AG04449 (cell line): ENCODE measurements around the gene CRYAA.

Source experiments
- CTCF ChIA-PET: fragments of 350-600 bp; formaldehyde crosslinking; extraction: SDS; loops from one replicate; lab custom pipeline; 2021; ENCODE audit warnings: antibody characterized with exemption; lab: Yijun Ruan, JAX
- POLR2A ChIA-PET: fragments of 400-600, 350-600 bp; formaldehyde crosslinking; extraction: SDS; loops from one replicate; lab custom pipeline; 2020; ENCODE audit warnings: antibody characterized with exemption, inconsistent platforms; lab: Yijun Ruan, JAX
- DNase-seq: peaks from one replicate; pipeline ENCODE4 v3.0.0-alpha.2; 2010; ENCODE audit warnings: low read depth, low spot score
- H3K4me3 ChIP-seq: 2 replicates; pipeline ENCODE4 v1.5.1; 2011; ENCODE audit warnings: low read depth, mild to moderate bottlenecking, control low read depth, low read length
- TF ChIP-seq, protein P1 (sequence below): IDR thresholded peaks from one replicate; pipeline ENCODE4 v1.5.1; 2011; ENCODE audit warnings: mild to moderate bottlenecking, moderate library complexity, low read length, control low read depth, inconsistent platforms; ENCODE audit not compliant: insufficient read depth; ENCODE audit errors: missing control alignments

The CRYAA gene

DNA sequence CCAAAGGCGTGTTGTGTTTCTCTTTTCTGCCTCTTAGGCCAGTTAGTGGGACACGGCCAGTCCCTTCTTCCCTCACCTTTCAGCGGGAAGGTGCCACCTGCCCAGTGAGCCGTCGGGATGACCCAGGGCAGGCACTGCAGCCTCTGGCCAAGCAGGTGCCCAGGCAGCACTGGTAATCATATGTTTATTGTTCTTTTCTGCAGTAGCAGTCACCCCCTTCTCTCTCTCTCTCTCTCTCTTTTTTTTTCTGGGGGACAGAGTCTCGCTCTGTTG lies 38.2 kb downstream of the CRYAA start:
- TF ChIP-seq, protein P1, sequence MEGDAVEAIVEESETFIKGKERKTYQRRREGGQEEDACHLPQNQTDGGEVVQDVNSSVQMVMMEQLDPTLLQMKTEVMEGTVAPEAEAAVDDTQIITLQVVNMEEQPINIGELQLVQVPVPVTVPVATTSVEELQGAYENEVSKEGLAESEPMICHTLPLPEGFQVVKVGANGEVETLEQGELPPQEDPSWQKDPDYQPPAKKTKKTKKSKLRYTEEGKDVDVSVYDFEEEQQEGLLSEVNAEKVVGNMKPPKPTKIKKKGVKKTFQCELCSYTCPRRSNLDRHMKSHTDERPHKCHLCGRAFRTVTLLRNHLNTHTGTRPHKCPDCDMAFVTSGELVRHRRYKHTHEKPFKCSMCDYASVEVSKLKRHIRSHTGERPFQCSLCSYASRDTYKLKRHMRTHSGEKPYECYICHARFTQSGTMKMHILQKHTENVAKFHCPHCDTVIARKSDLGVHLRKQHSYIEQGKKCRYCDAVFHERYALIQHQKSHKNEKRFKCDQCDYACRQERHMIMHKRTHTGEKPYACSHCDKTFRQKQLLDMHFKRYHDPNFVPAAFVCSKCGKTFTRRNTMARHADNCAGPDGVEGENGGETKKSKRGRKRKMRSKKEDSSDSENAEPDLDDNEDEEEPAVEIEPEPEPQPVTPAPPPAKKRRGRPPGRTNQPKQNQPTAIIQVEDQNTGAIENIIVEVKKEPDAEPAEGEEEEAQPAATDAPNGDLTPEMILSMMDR: no peak
- ChIA-PET CTCF (interaction anchor here (1.2 kb wide), 1 partner anchor 439 kb away, joined by 3 read pairs; no protein-coding TSS in a partner anchor), POLR2A (no interaction called here)
- no peak for DNase-seq
- H3K4me3 ChIP-seq: no peak overlapping the region

DNA sequence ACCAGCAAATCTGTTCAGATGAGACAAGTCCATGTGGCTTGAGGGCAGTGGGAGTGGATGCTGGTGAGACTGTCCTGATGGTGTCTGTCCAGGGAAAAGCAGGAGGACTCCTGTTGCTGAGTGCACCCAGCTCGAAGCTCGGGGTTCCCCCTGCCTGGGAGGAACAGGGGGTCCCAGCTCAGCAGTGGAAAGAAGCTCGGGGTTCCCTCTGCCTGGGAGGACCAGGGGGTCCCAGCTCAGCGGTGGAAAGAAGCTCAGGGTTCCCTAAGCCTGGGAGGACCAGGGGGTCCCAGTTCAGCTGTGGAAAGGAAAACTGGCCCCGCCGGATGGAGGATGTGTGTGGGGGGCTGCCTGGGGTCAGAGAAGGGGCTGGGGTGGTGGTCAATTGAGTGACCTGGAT lies 39.1 kb downstream of the CRYAA start:
- ChIA-PET CTCF (interaction anchor here (1.2 kb wide), 1 partner anchor 438 kb away, joined by 3 read pairs; no protein-coding TSS in a partner anchor), POLR2A (no interaction called here)
- TF ChIP-seq, protein P1: no peak
- H3K4me3 ChIP-seq: no peak overlapping the region
- DNase-seq: no peak

DNA sequence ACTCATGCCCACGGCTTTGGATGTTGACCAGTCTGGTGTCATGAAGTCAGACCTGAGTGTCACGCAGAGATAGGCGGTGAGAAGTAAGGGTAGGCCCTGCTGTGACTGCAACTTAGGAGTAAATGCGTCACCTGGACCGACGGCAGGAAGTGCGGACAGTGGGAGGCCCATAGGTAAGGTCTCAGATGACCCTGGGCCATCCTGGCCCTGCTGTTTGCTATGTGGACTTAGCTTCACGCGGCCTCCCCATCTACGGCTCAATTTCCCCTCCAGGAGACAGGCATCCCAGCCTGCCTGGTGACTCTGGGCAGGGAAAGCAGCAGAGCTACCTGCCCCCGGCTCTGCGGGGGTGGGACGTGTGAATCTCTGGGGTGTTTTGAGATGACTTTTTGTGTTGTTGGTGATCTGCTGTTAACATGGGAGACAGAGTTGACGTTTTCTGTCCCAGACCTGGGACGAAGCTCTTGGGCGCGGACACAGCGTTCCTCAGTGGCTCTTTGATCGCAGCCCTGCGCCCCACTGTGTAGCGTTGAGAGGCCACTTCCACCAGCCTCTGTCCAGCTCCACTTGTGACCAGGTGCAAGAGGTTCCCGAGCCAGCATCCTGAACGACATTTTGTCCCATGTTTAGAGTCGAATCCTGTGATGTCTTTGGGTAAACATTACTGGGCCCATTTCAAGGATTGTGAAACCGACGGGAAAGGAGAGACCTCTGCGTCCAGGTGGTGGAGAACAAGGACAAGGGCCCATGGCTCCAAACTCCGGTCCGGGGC lies 39.9 kb downstream of the CRYAA start:
- no peak overlapping the region for H3K4me3 ChIP-seq
- CTCF ChIA-PET: interaction anchor here (1.5 kb wide), 1 partner anchor 55 kb away, joined by 4 read pairs; no protein-coding TSS in a partner anchor
- DNase-seq: no peak
- TF ChIP-seq, protein P1: no peak
- POLR2A ChIA-PET: no interaction called here

DNA sequence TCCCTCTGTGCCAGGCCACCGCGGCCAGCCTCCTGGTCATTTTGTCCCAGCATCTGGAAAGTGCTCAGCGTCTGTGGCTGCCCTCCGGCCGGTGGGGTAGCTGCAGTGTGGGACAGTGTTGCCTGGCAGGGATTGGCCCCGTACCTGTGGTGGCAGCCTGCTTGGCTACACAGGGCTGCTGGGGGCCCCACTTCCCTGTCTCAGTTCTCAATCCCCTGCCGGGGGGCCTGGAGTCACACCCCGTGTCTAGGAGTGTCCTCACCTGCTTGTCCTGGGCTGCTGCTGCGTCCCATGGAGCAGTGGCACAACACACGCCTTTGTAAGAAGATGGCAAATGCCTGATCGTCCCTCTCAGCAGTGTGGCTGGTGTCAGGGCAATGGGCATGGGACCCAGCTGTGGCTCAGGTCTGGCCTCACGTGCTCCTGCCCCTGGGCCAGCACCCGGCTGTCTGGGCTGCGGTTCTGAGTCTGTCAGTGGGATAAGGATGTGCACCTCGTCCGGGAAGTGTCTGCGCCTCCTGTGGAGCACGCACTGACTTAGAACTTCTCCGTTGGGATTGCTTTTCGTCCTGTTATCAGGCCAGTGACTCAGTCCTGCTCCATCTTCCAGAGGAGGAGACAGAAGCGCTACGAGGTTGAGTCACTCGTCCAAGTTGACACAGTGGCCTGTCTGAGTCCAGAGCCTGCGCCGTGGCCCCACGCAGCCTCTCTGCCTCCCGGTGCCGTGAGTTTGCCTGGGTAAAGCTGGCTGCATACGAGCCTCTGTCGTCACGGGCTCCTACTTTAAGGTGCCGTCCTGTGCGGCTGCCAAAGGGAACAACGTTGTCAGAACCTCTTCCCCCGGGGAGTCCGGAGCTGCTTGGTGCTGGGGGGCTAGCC lies 41.0 kb downstream of the CRYAA start:
- CTCF ChIA-PET: interaction anchor here (1.5 to 3.0 kb wide), 2 partner anchors 54 to 436 kb away, joined by 4 to 9 read pairs; no protein-coding TSS in a partner anchor

DNA sequence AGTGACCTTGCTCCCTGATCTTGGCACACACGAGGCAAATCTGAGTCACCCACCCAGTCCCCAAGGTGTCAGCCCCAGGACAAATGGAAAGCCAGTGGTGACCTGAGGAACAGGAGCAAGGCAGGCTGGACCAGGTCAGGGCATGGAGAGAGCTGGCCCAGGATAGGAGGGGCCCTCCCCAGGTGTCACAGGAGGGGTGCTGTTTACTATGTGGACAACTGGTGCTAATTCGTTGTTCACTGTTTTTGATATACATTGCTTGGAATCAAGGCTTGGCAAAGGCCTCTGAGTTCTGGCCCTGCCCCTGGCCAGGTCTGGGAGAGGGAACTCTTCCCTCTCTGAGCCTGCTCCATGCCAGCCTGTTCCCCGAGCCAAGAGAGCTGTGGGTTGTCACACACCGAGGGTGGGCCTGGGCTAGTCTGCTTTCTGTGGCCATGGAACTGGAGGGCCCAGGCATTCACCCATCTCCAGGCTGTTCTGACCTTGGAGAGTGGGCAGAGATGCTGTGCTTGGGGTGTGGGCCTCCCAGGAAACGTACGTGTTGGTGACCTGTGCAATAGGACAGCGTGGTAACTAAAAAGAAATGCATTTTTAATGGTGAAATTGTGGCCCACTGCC lies 41.8 kb downstream of the CRYAA start:
- no peak for DNase-seq
- TF ChIP-seq, protein P1: no peak
- CTCF ChIA-PET: interaction anchor here (1.5 to 3.0 kb wide), 2 partner anchors 53 to 435 kb away, joined by 4 to 9 read pairs; no protein-coding TSS in a partner anchor
- POLR2A ChIA-PET: no interaction called here
- H3K4me3 ChIP-seq: no peak overlapping the region

More for the DNA sequence above, 41.0 kb downstream of the CRYAA start:
- no peak for DNase-seq
- TF ChIP-seq, protein P1: no peak
- POLR2A ChIA-PET: no interaction called here
- no peak overlapping the region for H3K4me3 ChIP-seq
